M059J (cell line): ENCODE data around the gene FAM117B. TPM values are rescaled to one million over a fixed set of nuclear protein-coding genes. Genes with fewer than 3 reads are reported as not detected.
A peak's percentile ranks its signal among the peaks of the same experiment; 100 is the strongest.

Experiments
- DNase-seq: peaks from one replicate; pipeline ENCODE4 v3.0.0-alpha.2; 2012; ENCODE audit warnings: low read depth
- total RNA-seq: library from RNA; depleted of rRNA; stranded (reverse); fragments of >200 nt; shearing (Covaris generic); gene quantifications from 2 replicates; pipeline ENCODE4 v1.2.3, GENCODE V29; 2014; rRNA removed

Gene FAM117B
- 1.3 and 4.7 TPM in 2 replicates for total RNA-seq

GRCh38 chr2:202634556-202635427 lies at the start of gene FAM117B:
Gene FAM117B, plus strand, starts transcription at chr2:202634969. Its CDS starts 219 bp downstream, at chr2:202635188.
- DNase-seq, result peak; percentile 96

DNA sequence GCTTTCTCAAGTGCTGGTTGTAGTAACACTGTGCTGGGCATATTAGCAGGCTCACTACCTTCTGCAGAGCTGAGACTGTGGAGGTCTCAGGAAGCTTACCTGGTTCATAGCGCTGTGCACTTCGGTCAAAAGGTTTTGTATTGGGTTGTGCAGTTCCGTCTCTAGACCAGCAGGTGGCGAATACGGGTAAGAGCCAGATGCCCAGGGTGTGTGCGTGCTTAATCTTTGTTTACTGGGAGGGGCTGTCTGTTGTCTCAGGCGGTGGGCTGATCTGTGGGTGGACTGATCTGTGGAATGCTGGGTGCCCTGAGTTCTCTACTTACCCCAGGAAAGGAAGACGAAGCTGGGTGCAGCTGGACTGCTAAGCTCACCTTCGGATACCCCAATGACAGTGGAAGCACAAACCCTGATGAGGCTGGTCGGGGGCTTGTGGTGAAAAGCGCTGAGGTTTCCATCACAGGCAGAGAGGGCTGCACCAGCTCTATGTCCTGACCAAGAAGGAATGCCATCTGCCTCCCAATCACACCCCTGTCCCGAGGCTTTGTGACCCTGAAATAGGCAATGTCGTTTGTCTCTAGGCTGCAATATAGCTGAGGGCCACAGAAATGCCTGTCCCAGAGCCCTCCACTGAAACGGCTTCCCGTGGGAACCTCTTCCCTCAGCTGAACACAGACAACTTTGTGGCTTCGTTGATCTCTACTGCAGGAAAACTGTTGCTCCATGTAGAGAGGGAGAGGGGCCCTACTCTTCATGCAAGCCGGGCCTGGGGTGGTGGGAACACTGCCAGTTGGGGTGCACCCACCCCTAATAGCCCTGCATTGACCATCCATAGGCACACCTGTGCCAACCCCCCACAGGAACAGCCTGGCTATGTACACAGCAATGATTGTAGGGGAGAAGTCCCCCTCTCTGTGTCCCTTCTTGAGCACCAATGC lies 45.9 kb upstream of the FAM117B start:
- peak; percentile 59 for DNase-seq

DNA sequence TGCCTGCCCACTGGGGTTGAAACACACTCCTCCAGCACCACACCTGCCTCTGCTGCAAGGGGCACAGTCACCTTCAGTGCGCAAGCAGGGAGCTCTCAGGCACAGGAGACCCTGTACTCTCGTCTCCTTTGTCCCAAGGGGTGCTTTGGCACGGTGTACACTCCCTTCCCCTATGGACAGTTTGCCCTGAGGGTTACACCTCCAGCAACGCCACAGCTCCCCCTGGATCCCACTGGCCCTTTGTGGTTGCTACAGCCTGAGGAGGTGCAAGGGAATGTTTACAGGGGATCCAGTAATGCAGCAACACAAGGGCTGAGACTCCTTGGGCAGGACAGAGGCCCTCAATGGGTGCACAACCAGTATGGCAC lies 45.2 kb upstream of the FAM117B start:
- no peak for DNase-seq

DNA sequence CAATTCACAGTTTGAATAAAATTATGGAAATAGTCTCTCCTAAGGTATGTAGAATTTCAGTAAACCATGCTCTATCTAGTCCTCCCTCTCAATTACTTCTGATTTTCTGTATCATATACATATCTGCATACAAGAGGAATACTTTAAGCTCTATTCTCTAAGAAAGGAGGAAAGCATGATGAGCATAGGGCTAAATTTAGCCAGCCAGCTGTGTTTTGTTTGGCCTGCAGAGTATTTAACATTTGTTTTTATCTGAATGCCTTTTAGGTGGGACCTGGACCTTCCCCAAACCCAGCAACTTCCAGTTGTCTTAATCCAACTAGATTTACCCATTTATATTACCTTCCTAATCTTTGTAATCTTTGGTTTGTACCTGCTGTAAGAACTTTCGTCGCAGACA lies 42.2 kb upstream of the FAM117B start:
- no peak for DNase-seq

GRCh38 chr2:202599105-202599504 lies 35.7 kb upstream of the FAM117B start:
- no peak for DNase-seq

- DNase-seq, result no peak
Measured at GRCh38 chr2:202599911-202600310, 34.9 kb upstream of the FAM117B start.

- no peak for DNase-seq
Measured at GRCh38 chr2:202604699-202605098, 30.1 kb upstream of the FAM117B start.

GRCh38 chr2:202605174-202605573 lies 29.6 kb upstream of the FAM117B start:
- peak; percentile 9 for DNase-seq

GRCh38 chr2:202608142-202608852 lies 26.5 kb upstream of the FAM117B start:
- no peak for DNase-seq

- DNase-seq, result no peak
Measured at GRCh38 chr2:202609381-202610145, 25.2 kb upstream of the FAM117B start.

DNA sequence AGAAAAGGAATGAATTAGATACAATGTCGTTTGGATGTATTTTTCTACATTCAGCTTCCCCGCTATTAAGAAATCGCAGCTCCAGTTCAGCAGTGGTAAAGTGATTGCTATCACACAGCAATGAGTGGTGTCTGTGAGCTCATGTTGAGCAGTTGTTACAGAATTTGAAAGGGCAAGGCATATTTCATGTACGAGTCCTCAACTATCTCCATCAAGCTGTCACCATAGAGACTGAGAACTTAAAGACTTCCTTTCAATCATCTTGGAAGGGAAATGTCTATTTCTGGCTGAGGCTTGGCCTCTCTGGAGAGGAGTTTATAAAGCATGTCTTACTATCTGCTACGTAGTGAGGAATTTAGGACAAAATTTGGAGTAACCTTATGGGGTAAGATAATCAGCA lies 24.4 kb upstream of the FAM117B start:
- no peak for DNase-seq

DNA sequence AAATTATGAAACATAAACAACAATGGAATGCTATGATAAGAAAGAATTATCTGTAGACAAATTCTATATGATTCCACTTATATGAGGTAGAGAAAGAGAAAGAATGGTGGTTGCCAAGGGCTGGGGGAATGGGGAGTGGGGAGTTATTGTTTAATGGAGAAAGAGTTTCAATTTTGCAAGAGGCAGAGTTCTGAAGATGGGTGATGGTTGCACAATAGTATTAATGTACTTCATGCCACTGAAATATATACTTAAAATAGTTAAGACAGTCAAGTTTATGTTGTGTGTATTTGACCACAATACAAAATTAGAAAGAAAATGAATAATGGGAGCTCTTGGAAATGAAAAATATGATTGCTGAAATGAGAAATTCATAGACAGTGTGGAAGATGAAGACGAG lies 22.6 kb upstream of the FAM117B start:
- DNase-seq, result no peak

DNA sequence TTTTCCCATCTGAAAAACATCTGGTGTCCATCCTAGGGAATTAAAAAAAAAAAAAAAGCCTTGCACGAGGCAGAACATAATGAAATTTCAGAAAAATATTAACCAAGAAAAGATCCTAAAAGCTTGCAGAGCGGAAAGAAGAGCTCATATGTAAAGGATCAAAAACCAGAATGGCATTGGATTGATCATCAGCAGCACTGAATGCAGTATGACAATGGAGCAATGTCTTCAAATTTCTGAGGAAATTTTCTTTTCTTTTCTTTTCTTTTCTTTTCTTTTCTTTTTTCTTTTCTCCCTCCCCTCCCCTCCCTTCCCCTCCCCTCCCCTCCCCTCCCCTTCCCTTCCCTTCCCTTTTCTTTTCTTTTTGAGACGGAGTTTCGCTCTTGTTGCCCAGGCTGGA lies 21.3 kb upstream of the FAM117B start:
- no peak for DNase-seq

- DNase-seq, result no peak
Measured at GRCh38 chr2:202624133-202624532, 10.6 kb upstream of the FAM117B start.

DNA sequence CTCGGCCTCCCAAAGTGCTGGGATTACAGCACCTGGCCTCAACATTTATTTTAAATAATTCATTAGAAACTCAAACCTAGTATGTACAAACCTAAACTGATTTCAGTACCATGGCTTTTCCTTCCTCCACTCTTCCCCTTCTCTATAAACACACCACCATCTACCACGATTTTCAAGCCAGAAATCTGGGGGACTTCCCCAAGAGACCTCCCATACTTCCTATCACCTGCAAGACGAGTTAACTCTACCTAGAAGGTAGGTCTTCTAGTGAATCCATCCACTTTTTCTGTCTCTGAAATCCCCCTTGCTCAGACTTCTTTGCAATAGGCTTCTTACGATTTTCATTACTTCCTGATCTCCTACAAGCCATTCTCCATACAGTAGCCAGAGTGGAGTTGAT lies 7.7 kb upstream of the FAM117B start:
- DNase-seq, result no peak

DNA sequence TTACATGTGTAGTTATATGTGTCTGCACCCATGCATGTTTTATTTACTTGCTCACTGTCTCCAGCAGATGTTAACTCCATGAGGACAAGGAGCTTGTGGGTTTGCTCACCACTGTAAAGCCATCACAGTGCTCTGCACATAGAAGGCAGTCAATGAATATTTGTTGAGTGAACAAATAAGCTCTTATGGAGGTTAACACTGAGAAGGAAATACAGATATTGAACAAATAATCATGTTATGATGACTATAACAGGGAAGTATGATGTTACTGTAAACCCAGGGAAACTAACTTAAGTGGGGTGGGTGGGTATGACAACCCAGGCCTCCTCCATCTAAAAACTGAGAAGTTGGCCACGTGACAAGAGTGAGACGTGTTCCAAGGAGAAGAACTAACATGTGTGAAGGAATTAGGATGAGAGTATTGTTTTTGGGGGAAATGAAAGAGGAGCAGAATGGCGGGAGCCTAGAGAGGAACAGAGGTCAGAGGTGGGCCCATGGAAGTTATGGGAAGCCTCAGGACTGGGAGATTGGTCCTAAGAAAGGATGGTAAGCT lies 6.0 kb upstream of the FAM117B start:
- no peak for DNase-seq

- DNase-seq, result no peak
Measured at GRCh38 chr2:202632682-202633290, 2.0 kb upstream of the FAM117B start.

DNA sequence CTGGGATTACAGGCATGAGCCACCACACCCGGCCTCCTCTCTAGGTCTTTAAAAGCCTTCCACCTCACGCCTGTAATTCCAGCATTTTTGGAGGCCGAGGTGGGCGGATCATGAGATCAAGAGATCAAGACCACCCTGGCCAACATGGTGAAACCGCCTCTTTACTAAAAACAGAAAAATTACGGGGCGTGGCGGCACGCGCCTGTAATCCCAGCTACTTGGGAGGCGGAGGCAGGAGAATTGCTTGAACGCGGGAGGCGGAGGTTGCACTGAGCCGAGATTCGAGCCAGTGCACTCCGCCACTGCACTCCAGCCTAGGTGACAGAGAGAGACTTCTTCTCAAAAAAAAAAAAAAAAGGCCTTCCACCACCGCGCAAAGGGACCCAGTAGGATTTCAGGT lies 1.3 kb upstream of the FAM117B start:
- no peak for DNase-seq

GRCh38 chr2:202635428-202636212 lies 851 bp downstream of the FAM117B start:
- DNase-seq, result peak; percentile 75

GRCh38 chr2:202636213-202636513 lies 1.4 kb downstream of the FAM117B start:
- DNase-seq, result no peak
